Measurements from ENCODE around the gene LAGE3. TPM values are rescaled to one million over a fixed set of nuclear protein-coding genes. Genes with fewer than 3 reads are reported as not detected.

The LAGE3 gene
- total and polyA plus RNA-seq, 2 of the 8 experiments (the other 6 are each of a cell fraction or from before 2014, with no cell fraction given) = 44.5 to 102 TPM

GRCh38 chrX:154482786-154483185, 3.7 kb upstream of the LAGE3 start:
- peaks cover 3% of the 10 kb centered on the region; the same call in 1 of the 2 replicates for H3K23me2 ChIP-seq (ENCODE audit: low read depth, low read length)
- H3K27ac ChIP-seq (ENCODE audit: low read depth, low read length) = no peak overlapping the region
- H3K4me2 ChIP-seq (ENCODE audit: insufficient read depth in 1 of 2, low read depth in 2 of 2, low read length in 2 of 2) = no peak overlapping the region
- POLR2A ChIA-PET (ENCODE audit: partially characterized antibody) = interaction anchor here (1.0 to 1.2 kb wide), 2 partner anchors 47 to 85 kb away, joined by 3 read pairs; partner anchors contain the start of gene RPL10
- peaks cover 0 to 2% of the 10 kb centered on the region in 2 experiments for H4K20me1 ChIP-seq (replicated peaks in 1 of 2; ENCODE audit: control insufficient read depth in 1 of 2, insufficient read depth in 2 of 2, low read length in 2 of 2)
- no peak overlapping the region for H2BK15ac ChIP-seq (ENCODE audit: low read length)
- H3K23ac ChIP-seq (ENCODE audit: insufficient read length) = no peak overlapping the region
- H4K8ac ChIP-seq (ENCODE audit: extremely low read depth, insufficient read depth, low read length) = no peak overlapping the region
- H2AK5ac ChIP-seq (ENCODE audit: low read depth, low read length) = no peak overlapping the region
- H3K4ac ChIP-seq (replicated peaks; ENCODE audit: insufficient read length, low read depth, low read length) = no peak overlapping the region
- H2BK20ac ChIP-seq (ENCODE audit: low read length) = no peak overlapping the region
- CTCF ChIA-PET (ENCODE audit: partially characterized antibody) = interaction anchor here (1.0 to 2.1 kb wide), 4 partner anchors 33 to 51 kb away, joined by 3 to 8 read pairs (median 4); no protein-coding TSS in a partner anchor
- no peak overlapping the region for H2BK120ac ChIP-seq (replicated peaks; ENCODE audit: low read depth, low read length)
- H3K14ac ChIP-seq (ENCODE audit: insufficient read length) = no peak overlapping the region
- H4K91ac ChIP-seq (replicated peaks; ENCODE audit: insufficient read length, low read length) = no peak overlapping the region
- H3K9me3 ChIP-seq (ENCODE audit: insufficient read depth in 2 of 2, low read depth in 1 of 2, low read length in 1 of 2) = no peaks in the 10 kb centered on the region
- no peak for FAIRE-seq
- H3K56ac ChIP-seq (replicated peaks; ENCODE audit: insufficient read length, low read depth, low read length) = no peak overlapping the region
- no peak overlapping the region for H2AFZ ChIP-seq (ENCODE audit: low read length)
- peaks cover 0 to 6% (median 2%) of the 10 kb centered on the region in 4 experiments; a peak in 4 of 7 replicates for H3K4me1 ChIP-seq (replicated peaks in 1 of 4; ENCODE audit: control insufficient read depth in 3 of 4, insufficient read depth in 4 of 4, low read length in 3 of 4)
- 94% methylated on average over 7 of the region's 7 CpGs; no CpG with 5 or more reads in 1 of the 2 experiments for WGBS, 2 experiments (ENCODE audit: extremely low coverage in 1 of 2, insufficient coverage in 1 of 2, insufficient read length in 1 of 2, insufficient replicate concordance in 2 of 2, low coverage in 1 of 2, low lambda C conversion rate in 2 of 2, missing lambda C conversion rate in 1 of 2)
- H3K18ac ChIP-seq (ENCODE audit: extremely low read depth, low read length) = no peak overlapping the region
- H3K27me3 ChIP-seq (replicated peaks in 1 of 4; ENCODE audit: control insufficient read depth in 3 of 4, extremely low read depth in 1 of 4, insufficient read depth in 3 of 4, low read length in 3 of 4) = no peaks in the 10 kb centered on the region
- peaks cover 0 to 13% (median 0%) of the 10 kb centered on the region in 4 experiments; a peak in 2 of 8 replicates for H3K36me3 ChIP-seq (ENCODE audit: control insufficient read depth in 2 of 4, insufficient read depth in 4 of 4, low read length in 3 of 4)
- no peak overlapping the region for H2BK12ac ChIP-seq (ENCODE audit: low read depth, low read length)
- DNase-seq (ENCODE audit: low read depth in 1 of 2, low spot score in 2 of 2) = no peak
- no peak overlapping the region for H3K9ac ChIP-seq (replicated peaks in 1 of 4; ENCODE audit: extremely low read depth in 1 of 4, low read depth in 3 of 4, low read length in 3 of 4)
- H3K79me1 ChIP-seq (ENCODE audit: low read depth, low read length) = no peaks in the 10 kb centered on the region
- H3K79me2 ChIP-seq (ENCODE audit: control insufficient read depth in 1 of 2, insufficient read depth in 2 of 2, low read length in 2 of 2) = no peaks in the 10 kb centered on the region
- H4K5ac ChIP-seq (ENCODE audit: insufficient read length, low read depth, low read length) = no peak overlapping the region
- H2BK5ac ChIP-seq (ENCODE audit: low read depth, low read length) = no peak overlapping the region
- no peak overlapping the region for H3K4me3 ChIP-seq (ENCODE audit: extremely low read depth in 1 of 4, insufficient read depth in 2 of 4, low read depth in 3 of 4, low read length in 4 of 4)
- no peak for TF ChIP-seq RAD21 (IDR thresholded peaks at IDR 0.05 in 1 of 2, conservative IDR thresholded peaks at IDR 0.05 in 1 of 2; ENCODE audit: low read depth in 2 of 2, low read length in 2 of 2)
- no peak for TF ChIP-seq RNF2 (IDR thresholded peaks at IDR 0.05; ENCODE audit: borderline replicate concordance, low read depth, low read length, missing control alignments, poor library complexity, severe bottlenecking)
- no peak for TF ChIP-seq CHD1 (IDR thresholded peaks at IDR 0.05; ENCODE audit: low read depth, low read length)
- no peak for TF ChIP-seq E2F6 (IDR thresholded peaks at IDR 0.05)
- no peak for TF ChIP-seq POU5F1 (IDR thresholded peaks at IDR 0.05; ENCODE audit: low read depth, low read length)
- TF ChIP-seq TEAD4 (IDR thresholded peaks at IDR 0.05; ENCODE audit: low read depth, low read length) = no peak
- TF ChIP-seq SIRT6 (IDR thresholded peaks at IDR 0.05; ENCODE audit: low read length) = no peak
- no peak for TF ChIP-seq SRF (IDR thresholded peaks at IDR 0.05; ENCODE audit: low read depth, low read length)
- no peak for TF ChIP-seq CBX8 (IDR thresholded peaks at IDR 0.05; ENCODE audit: borderline replicate concordance, low read depth, low read length)
- TF ChIP-seq JUND (IDR thresholded peaks at IDR 0.05; ENCODE audit: low read length) = no peak
- no peak for TF ChIP-seq EGR1 (IDR thresholded peaks at IDR 0.05; ENCODE audit: borderline replicate concordance, low read depth, low read length)
- TF ChIP-seq MAFK (IDR thresholded peaks at IDR 0.05; ENCODE audit: low read depth, low read length) = no peak
- TF ChIP-seq GABPA (IDR thresholded peaks at IDR 0.05; ENCODE audit: borderline replicate concordance, insufficient read depth, low read length) = no peak
